ENCODE data around the gene AGPAT2.

- TF ChIP-seq CTCF (conservative IDR thresholded peaks at IDR 0.05; ENCODE audit: low read depth in 2 of 2) (no peak), EZH2phosphoT487 (IDR thresholded peaks at IDR 0.05; ENCODE audit: unreplicated experiment) (no peak)
Observed at GRCh38 chr9:136686534-136686793, 793 bp downstream of the AGPAT2 start.
